IMR-90 (cell line): ENCODE data around the gene DOK6. TPM values are rescaled to one million over a fixed set of nuclear protein-coding genes. Genes with fewer than 3 reads are reported as not detected.

Source experiments
- ATAC-seq: fragments of 200-7000 bp; cut with Tn5 transposase; 2 replicates; pipeline ENCODE4 v1.9.1; 2020; ENCODE audit warnings: low read depth, mild to moderate bottlenecking, moderate library complexity
- BruUV-seq: library from RNA; stranded (reverse); fragments of 400-500 nt; replicated peaks from 2 replicates; lab custom pipeline; 2021; lab: Mats Ljungman, UMichigan
- CTCF ChIA-PET: fragments of 300-600 bp; formaldehyde crosslinking; extraction: SDS; loops from one replicate; lab custom pipeline; 2021; ENCODE audit warnings: antibody characterized with exemption; lab: Yijun Ruan, JAX
- POLR2A ChIA-PET: fragments of 300-600 bp; sonication (Branson Sonifier 250); formaldehyde crosslinking; loops from one replicate; lab custom pipeline; 2022; ENCODE audit warnings: antibody characterized with exemption; ENCODE audit not compliant: unreplicated experiment; lab: Charles Lee
- DNase-seq: peaks from one replicate; pipeline ENCODE4 v3.0.0; 2013
- H2AFZ ChIP-seq: replicated peaks from 2 replicates; pipeline ENCODE3; 2013; ENCODE audit warnings: low read length, mild to moderate bottlenecking; ENCODE audit not compliant: poor library complexity
- H2AK5ac ChIP-seq: 2 replicates; pipeline ENCODE4 v1.6.1; 2013; ENCODE audit warnings: low read depth, low read length, inconsistent platforms
- H2AK9ac ChIP-seq: replicated peaks from 2 replicates; pipeline ENCODE3; 2013; ENCODE audit warnings: mild to moderate bottlenecking, low read depth, low read length, moderate library complexity; ENCODE audit not compliant: poor library complexity
- H2BK120ac ChIP-seq: 2 replicates; pipeline ENCODE4 v1.6.1; 2013; ENCODE audit warnings: low read depth, low read length, inconsistent platforms
- H2BK15ac ChIP-seq: 3 replicates; pipeline ENCODE4 v1.6.1; 2013; ENCODE audit warnings: low read depth, low read length, inconsistent platforms
- H2BK20ac ChIP-seq: 2 replicates; pipeline ENCODE4 v1.6.1; 2013; ENCODE audit warnings: low read depth, mild to moderate bottlenecking, inconsistent platforms, low read length, moderate library complexity
- H2BK5ac ChIP-seq: 2 replicates; pipeline ENCODE4 v1.6.1; 2013; ENCODE audit warnings: mild to moderate bottlenecking, low read depth, low read length, inconsistent platforms; ENCODE audit not compliant: poor library complexity, severe bottlenecking
- H3K14ac ChIP-seq: replicated peaks from 2 replicates; pipeline ENCODE4 v1.6.1; 2013; ENCODE audit warnings: low read depth, low read length, inconsistent platforms
- H3K18ac ChIP-seq: 2 replicates; pipeline ENCODE4 v1.6.1; 2013; ENCODE audit warnings: low read depth, low read length, control low read depth
- H3K23ac ChIP-seq: 2 replicates; pipeline ENCODE4 v1.6.1; 2013; ENCODE audit warnings: low read depth, low read length, inconsistent platforms
- H3K27ac ChIP-seq: 2 replicates; pipeline ENCODE4 v1.5.1; 2013; ENCODE audit warnings: mild to moderate bottlenecking, control low read depth, low read length; ENCODE audit not compliant: insufficient read depth
- H3K27me3 ChIP-seq: 2 replicates; pipeline ENCODE4 v1.6.1; 2013; ENCODE audit warnings: low read length; ENCODE audit not compliant: control insufficient read depth, insufficient read depth
- H3K36me3 ChIP-seq: 2 replicates; pipeline ENCODE4 v1.6.1; 2013; ENCODE audit warnings: low read length, mixed read lengths; ENCODE audit not compliant: control insufficient read depth, insufficient read depth
- H3K4ac ChIP-seq: 2 replicates; pipeline ENCODE4 v1.6.1; 2013; ENCODE audit warnings: low read depth, low read length, inconsistent platforms
- H3K4me1 ChIP-seq: 2 replicates; pipeline ENCODE4 v1.6.1; 2013; ENCODE audit warnings: low read length, mixed read lengths; ENCODE audit not compliant: control insufficient read depth, insufficient read depth
- H3K4me2 ChIP-seq: 2 replicates; pipeline ENCODE4 v1.6.1; 2013; ENCODE audit warnings: low read depth, mild to moderate bottlenecking, control low read depth, low read length, moderate library complexity
- H3K4me3 ChIP-seq: 2 replicates; pipeline ENCODE4 v1.5.1; 2013; ENCODE audit warnings: low read depth, mild to moderate bottlenecking, control low read depth, low read length, moderate library complexity; ENCODE audit not compliant: insufficient read depth
- H3K56ac ChIP-seq: 2 replicates; pipeline ENCODE4 v1.6.1; 2013; ENCODE audit warnings: low read length, inconsistent platforms; ENCODE audit not compliant: insufficient read depth; ENCODE audit errors: extremely low read depth
- H3K79me1 ChIP-seq, 2 experiments: 2 replicates each; pipeline ENCODE4 v1.6.1; 2013; ENCODE audit warnings: low read length in 2 of 2, inconsistent platforms in 1 of 2, low read depth in 1 of 2
- H3K9ac ChIP-seq: 2 replicates; pipeline ENCODE4 v1.6.1; 2013; ENCODE audit warnings: low read depth, low read length, control low read depth
- H3K9me1 ChIP-seq: 2 replicates; pipeline ENCODE4 v1.6.1; 2013; ENCODE audit warnings: low read length, inconsistent platforms; ENCODE audit not compliant: insufficient read depth
- H3K9me3 ChIP-seq: 2 replicates; pipeline ENCODE4 v1.6.1; 2013; ENCODE audit warnings: low read length; ENCODE audit not compliant: control insufficient read depth, insufficient read depth
- H4K20me1 ChIP-seq: 2 replicates; pipeline ENCODE4 v1.6.1; 2013; ENCODE audit warnings: low read length, inconsistent platforms; ENCODE audit not compliant: insufficient read depth
- H4K5ac ChIP-seq: 2 replicates; pipeline ENCODE4 v1.6.1; 2013; ENCODE audit warnings: mild to moderate bottlenecking, low read depth, low read length, control low read depth
- H4K8ac ChIP-seq, 2 experiments: 2 replicates each; pipeline ENCODE4 v1.6.1; 2013; ENCODE audit warnings: low read depth in 2 of 2, low read length in 2 of 2, control low read depth in 1 of 2, inconsistent platforms in 1 of 2
- H4K91ac ChIP-seq: 2 replicates; pipeline ENCODE4 v1.6.1; 2013; ENCODE audit warnings: low read depth, low read length, inconsistent platforms; ENCODE audit not compliant: insufficient read depth
- BHLHE40 ChIP-seq: fragments of 150-350 bp; IDR thresholded peaks from 2 replicates; pipeline ENCODE4 v1.6.1; 2016; ENCODE audit warnings: mild to moderate bottlenecking, low read depth, low read length
- CEBPB ChIP-seq: IDR thresholded peaks from 2 replicates; pipeline ENCODE4 v1.6.1; 2012; ENCODE audit warnings: low read depth, low read length, improper control_type of control experiment
- CHD1 ChIP-seq: IDR thresholded peaks from 2 replicates; pipeline ENCODE4 v1.6.1; 2012; ENCODE audit warnings: low read depth, low read length, improper control_type of control experiment
- CTCF ChIP-seq: conservative IDR thresholded peaks from 2 replicates; pipeline ENCODE4 v1.5.1; 2012; ENCODE audit warnings: mild to moderate bottlenecking, low read depth, low read length, improper control_type of control experiment
- ELK1 ChIP-seq: fragments of 150-350 bp; IDR thresholded peaks from 2 replicates; pipeline ENCODE4 v1.6.1; 2016; ENCODE audit warnings: low read depth, mild to moderate bottlenecking, low read length, moderate library complexity, borderline replicate concordance
- FOS ChIP-seq: fragments of 150-350 bp; IDR thresholded peaks from 2 replicates; pipeline ENCODE4 v1.6.1; 2016; ENCODE audit warnings: low read depth, low read length
- MAFK ChIP-seq: IDR thresholded peaks from 2 replicates; pipeline ENCODE4 v1.6.1; 2012; ENCODE audit warnings: low read depth, low read length, improper control_type of control experiment
- MAZ ChIP-seq: IDR thresholded peaks from 2 replicates; pipeline ENCODE4 v1.6.1; 2012; ENCODE audit warnings: low read depth, mild to moderate bottlenecking, low read length, improper control_type of control experiment, moderate library complexity, borderline replicate concordance
- MXI1 ChIP-seq: IDR thresholded peaks from 2 replicates; pipeline ENCODE4 v1.6.1; 2012; ENCODE audit warnings: low read depth, mild to moderate bottlenecking, low read length, moderate library complexity, borderline replicate concordance
- NFE2L2 ChIP-seq: fragments of 150-350 bp; IDR thresholded peaks from 2 replicates; pipeline ENCODE4 v1.6.1; 2016; ENCODE audit warnings: low read depth, mild to moderate bottlenecking, low read length
- POLR2A ChIP-seq: IDR thresholded peaks from 2 replicates; pipeline ENCODE4 v1.6.1; 2012; ENCODE audit warnings: mild to moderate bottlenecking, low read depth, low read length
- RAD21 ChIP-seq: IDR thresholded peaks from 2 replicates; pipeline ENCODE4 v1.6.1; 2012; ENCODE audit warnings: low read length, improper control_type of control experiment
- RCOR1 ChIP-seq: IDR thresholded peaks from 2 replicates; pipeline ENCODE4 v1.6.1; 2012; ENCODE audit warnings: mild to moderate bottlenecking, low read length, improper control_type of control experiment; ENCODE audit not compliant: insufficient replicate concordance
- RFX5 ChIP-seq: IDR thresholded peaks from 2 replicates; pipeline ENCODE4 v1.8.0; 2012; ENCODE audit warnings: low read depth, mild to moderate bottlenecking, low read length, moderate library complexity
- SMC3 ChIP-seq: fragments of 150-350 bp; IDR thresholded peaks from 2 replicates; pipeline ENCODE4 v1.6.1; 2016; ENCODE audit warnings: low read depth, mild to moderate bottlenecking, antibody characterized with exemption, low read length, moderate library complexity
- USF2 ChIP-seq: fragments of 150-350 bp; IDR thresholded peaks from 2 replicates; pipeline ENCODE4 v1.6.1; 2017; ENCODE audit warnings: mild to moderate bottlenecking, antibody characterized with exemption, low read length, low read depth
- WGBS, 2 experiments: methylation state at CpG; one replicate each; pipeline versions ENCODE4 v1.1.5 to v1.1.7; 2013; ENCODE audit warnings: missing lambda C conversion rate in 2 of 2; ENCODE audit not compliant: insufficient read length in 1 of 2; ENCODE audit errors: extremely low coverage in 2 of 2; 5-methylcytosine and 5-hydroxymethylcytosine counted together
- dilution Hi-C: fragments of 300-500 bp; cut with HindIII; formaldehyde crosslinking; loops from one replicate; pipeline ENCODE4 v1.14.3; 2018; ENCODE audit warnings: low sequenced_read_pairs; ENCODE audit not compliant: unreplicated experiment
- in situ Hi-C: fragments of 300-500 bp; cut with MboI; formaldehyde crosslinking; loops from 3 replicates; pipeline ENCODE4 v1.14.3; 2019; ENCODE audit warnings: low sequenced_read_pairs, inconsistent platforms, mixed read lengths
- intact Hi-C: fragments of 100-400 bp; cut with micrococcal nuclease; formaldehyde crosslinking; loops from 2 replicates; pipeline ENCODE4 v1.10.0; 2022
- polyA plus RNA-seq, 3 experiments: library from polyadenylated mRNA; depleted of rRNA; stranded (reverse); fragments of >200 nt; gene quantifications; 2 replicates each; pipeline ENCODE4 v1.2.3, GENCODE V29; 2012; ENCODE audit warnings: low replicate concordance in 1 of 3
- total RNA-seq: library from RNA; depleted of rRNA; stranded (reverse); fragments of >200 nt; gene quantifications from 2 replicates; pipeline ENCODE4 v1.2.3, GENCODE V29; 2012

Gene DOK6
- total and polyA plus RNA-seq, 2 of the 4 experiments (the other 2 are of a cell fraction) = 1.9 to 2.7 TPM

DNA sequence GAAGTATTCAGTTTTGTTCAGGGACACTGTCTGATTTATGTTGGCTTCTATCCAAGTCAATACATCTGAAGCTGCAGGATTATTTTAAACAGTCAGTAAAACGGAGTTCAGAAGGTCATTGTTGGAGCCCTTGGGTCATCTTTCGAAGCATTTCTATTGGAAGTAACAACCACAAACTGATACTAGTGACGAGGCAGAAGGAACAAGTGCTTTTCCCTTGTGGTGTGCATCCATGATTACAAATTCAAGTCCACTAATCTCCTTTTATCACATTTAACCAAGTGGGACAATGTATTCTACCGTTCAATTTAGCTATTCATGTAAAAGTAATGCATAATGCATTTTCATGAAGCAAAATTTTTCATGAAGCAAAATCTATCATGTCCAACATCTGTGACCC lies 470.0 kb downstream of the DOK6 start:
- in situ Hi-C loops (no loop called here), dilution Hi-C loops (no loop called here), intact Hi-C loops (loop anchor here (10.0 kb wide), 1 partner anchor 64 kb away; no protein-coding TSS in a partner anchor)
- Histone ChIP-seq H2BK5ac (no peak overlapping the region), H3K23ac (no peak overlapping the region), H3K14ac (no peak overlapping the region), H3K9ac (no peak overlapping the region), H2BK120ac (no peak overlapping the region), H2AFZ (no peak overlapping the region), H3K18ac (no peak overlapping the region), H4K91ac (no peak overlapping the region), H3K27ac (no peak overlapping the region), H2AK5ac (no peak overlapping the region), H4K20me1 (no peaks in the 10 kb centered on the region), H3K36me3 (no peaks in the 10 kb centered on the region), H4K8ac (no peak overlapping the region), H3K4ac (no peak overlapping the region), H3K9me3 (no peaks in the 10 kb centered on the region), H4K5ac (no peak overlapping the region), H3K27me3 (no peaks in the 10 kb centered on the region), H3K9me1 (no peaks in the 10 kb centered on the region; the same call in 1 of the 2 replicates), H2BK20ac (no peak overlapping the region), H2AK9ac (no peak overlapping the region), H3K4me1 (peaks cover 3% of the 10 kb centered on the region), H3K4me2 (no peak overlapping the region), H3K4me3 (no peak overlapping the region), H2BK15ac (no peak overlapping the region), H3K79me1 (no peaks in the 10 kb centered on the region), H3K56ac (no peak overlapping the region)
- BruUV-seq = no TSS peak
- TF ChIP-seq FOS = no peak
- no peak for TF ChIP-seq RFX5
- TF ChIP-seq ELK1 = no peak
- no peak for TF ChIP-seq SMC3
- no peak for TF ChIP-seq USF2
- no peak for TF ChIP-seq CTCF
- TF ChIP-seq NFE2L2 = no peak
- TF ChIP-seq POLR2A = no peak
- TF ChIP-seq BHLHE40 = no peak
- no peak for TF ChIP-seq CHD1
- no peak for TF ChIP-seq RAD21
- TF ChIP-seq RCOR1 = no peak
- TF ChIP-seq CEBPB = no peak
- no peak for TF ChIP-seq MXI1
- TF ChIP-seq MAZ = no peak
- no peak for TF ChIP-seq MAFK
- WGBS, 2 experiments = 80% methylated on average over 1 of the region's 4 CpGs; no CpG with 5 or more reads in 1 of the 2 experiments
- no peak for ATAC-seq
- POLR2A ChIA-PET = no interaction called here
- DNase-seq = no peak
- CTCF ChIA-PET = interaction anchor here (0.7 kb wide), 1 partner anchor 19 kb away, joined by 5 read pairs; no protein-coding TSS in a partner anchor
